WTC11 (cell line): Measurements from ENCODE around the gene RAPGEF6.

Source experiments
- AFF4 ChIP-seq: sonication (generic); formaldehyde crosslinking; IDR thresholded peaks from 2 replicates; pipeline ENCODE4 v1.8.1; 2023; ENCODE audit warnings: mild to moderate bottlenecking, missing genetic modification reagents, borderline replicate concordance
- FOXP1 ChIP-seq: sonication (generic); formaldehyde crosslinking; IDR thresholded peaks from 2 replicates; pipeline ENCODE4 v1.8.0; 2022; ENCODE audit warnings: missing genetic modification reagents, mild to moderate bottlenecking, moderate library complexity, borderline replicate concordance

GRCh38 chr5:131475541-131475941 lies 159.5 kb downstream of the RAPGEF6 start:
- TF ChIP-seq AFF4 (CRISPR knock-in tag) (no peak), FOXP1 (CRISPR knock-in tag) (no peak)
